Body of pancreas (tissue), 4 donors: ENCODE data around the gene ERCC6L2. TPM values are rescaled to one million over a fixed set of nuclear protein-coding genes. Genes with fewer than 3 reads are reported as not detected.

Experiments used
- ATAC-seq: fragments of 150-250 bp; one replicate; pipeline ENCODE4 v1.9.1; 2016
- DNase-seq, 4 donors: peaks; one replicate each; pipeline ENCODE4 v3.0.0-alpha.2; 2019
- H3K27ac ChIP-seq, 4 donors: fragments of 200-600 bp; sonication (generic); 1 replicate in 3 of 4; 2 replicates in 1 of 4; pipeline versions ENCODE4 v1.5.1 to v1.6.1; 2016 to 2019; ENCODE audit warnings: mild to moderate bottlenecking in 1 of 4, mixed read lengths in 1 of 4, moderate library complexity in 1 of 4
- H3K27me3 ChIP-seq, 2 donors: fragments of 200-600 bp; sonication (generic); one replicate each; pipeline ENCODE4 v1.6.0; 2016; ENCODE audit warnings: mild to moderate bottlenecking in 1 of 2
- H3K36me3 ChIP-seq, 2 donors: fragments of 200-600 bp; sonication (generic); replicated peaks in 1 of 2; 2 replicates each; pipeline ENCODE4 v1.5.1; 2016; ENCODE audit warnings: low read depth in 2 of 2; ENCODE audit not compliant: insufficient read depth in 1 of 2
- H3K4me1 ChIP-seq: fragments of 200-600 bp; sonication (generic); one replicate; pipeline ENCODE4 v1.6.0; 2016
- H3K4me3 ChIP-seq, 2 donors: fragments of 200-600 bp; sonication (generic); 1 replicate in 1 of 2; 2 replicates in 1 of 2; pipeline ENCODE4 v1.5.1; 2016 to 2019
- H3K9me3 ChIP-seq, 3 donors: fragments of 200-600 bp; sonication (generic); 1 replicate in 2 of 3; 2 replicates in 1 of 3; pipeline ENCODE4 v1.5.1; 2016
- POLR2A ChIP-seq, 3 donors: fragments of 450-650 bp; IDR thresholded peaks; one replicate each; pipeline ENCODE4 v1.6.1; 2016; ENCODE audit warnings: antibody characterized with exemption in 3 of 3, mild to moderate bottlenecking in 2 of 3
- WGBS, 2 donors: methylation state at CpG; one replicate each; pipeline ENCODE4 v1.1.5; 2017; 5-methylcytosine and 5-hydroxymethylcytosine counted together
- intact Hi-C: fragments of 100-400 bp; cut with DNase I; formaldehyde crosslinking; loops from one replicate; pipeline ENCODE4 v1.15.1; 2023
- total RNA-seq, 2 donors: library from RNA; depleted of rRNA; stranded (reverse); fragments of >200 nt; gene quantifications; one replicate each; pipeline ENCODE4 v1.1.0, GENCODE V29; 2016
- TF ChIP-seq, protein P1 (sequence below), 7 experiments: fragments of 450-650 bp in 4 of 7; fragments of 200-600 bp in 3 of 7; sonication (generic) in 3 of 7; IDR thresholded peaks; one replicate each; pipeline ENCODE4 v1.5.1; 2016 to 2019; ENCODE audit warnings: antibody characterized with exemption in 7 of 7

ERCC6L2 gene
- total RNA-seq, 2 donors from 2014 or later: 30.4 to 58.3 TPM

DNA sequence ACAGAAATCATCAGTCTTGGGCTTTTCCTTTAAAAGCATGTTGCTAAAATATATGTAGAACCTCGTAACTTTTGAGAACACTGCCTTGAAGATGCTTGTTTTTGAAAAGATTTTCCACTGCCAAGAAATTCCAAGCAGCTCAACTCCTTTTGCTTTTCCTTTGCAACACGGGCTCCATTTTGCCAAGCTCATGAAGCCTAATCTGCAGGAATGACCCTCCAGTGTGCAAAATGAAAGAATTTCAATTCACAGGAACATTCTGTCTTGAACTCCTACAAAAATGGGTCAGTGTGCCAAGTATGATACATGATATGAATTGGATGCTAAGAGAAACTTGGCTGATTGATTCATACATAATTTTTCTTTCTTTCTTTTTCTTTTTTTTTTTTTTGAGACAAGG, 35.4 kb upstream of the ERCC6L2 start:
- Histone ChIP-seq H3K36me3 (no peaks in the 10 kb centered on the region), H3K27ac (no peak overlapping the region), H3K9me3 (no peaks in the 10 kb centered on the region), H3K4me3 (no peak overlapping the region), H3K4me1 (no peaks in the 10 kb centered on the region), H3K27me3 (no peaks in the 10 kb centered on the region)
- intact Hi-C loops: no loop called here
- TF ChIP-seq, protein P1, sequence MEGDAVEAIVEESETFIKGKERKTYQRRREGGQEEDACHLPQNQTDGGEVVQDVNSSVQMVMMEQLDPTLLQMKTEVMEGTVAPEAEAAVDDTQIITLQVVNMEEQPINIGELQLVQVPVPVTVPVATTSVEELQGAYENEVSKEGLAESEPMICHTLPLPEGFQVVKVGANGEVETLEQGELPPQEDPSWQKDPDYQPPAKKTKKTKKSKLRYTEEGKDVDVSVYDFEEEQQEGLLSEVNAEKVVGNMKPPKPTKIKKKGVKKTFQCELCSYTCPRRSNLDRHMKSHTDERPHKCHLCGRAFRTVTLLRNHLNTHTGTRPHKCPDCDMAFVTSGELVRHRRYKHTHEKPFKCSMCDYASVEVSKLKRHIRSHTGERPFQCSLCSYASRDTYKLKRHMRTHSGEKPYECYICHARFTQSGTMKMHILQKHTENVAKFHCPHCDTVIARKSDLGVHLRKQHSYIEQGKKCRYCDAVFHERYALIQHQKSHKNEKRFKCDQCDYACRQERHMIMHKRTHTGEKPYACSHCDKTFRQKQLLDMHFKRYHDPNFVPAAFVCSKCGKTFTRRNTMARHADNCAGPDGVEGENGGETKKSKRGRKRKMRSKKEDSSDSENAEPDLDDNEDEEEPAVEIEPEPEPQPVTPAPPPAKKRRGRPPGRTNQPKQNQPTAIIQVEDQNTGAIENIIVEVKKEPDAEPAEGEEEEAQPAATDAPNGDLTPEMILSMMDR (IDR thresholded peaks at IDR 0.05): no peak
- TF ChIP-seq POLR2A (IDR thresholded peaks at IDR 0.05): no peak
- WGBS, 2 donors: 86% methylated on average over 2 of the region's 2 CpGs
- no peak for DNase-seq
- no peak for ATAC-seq

DNA sequence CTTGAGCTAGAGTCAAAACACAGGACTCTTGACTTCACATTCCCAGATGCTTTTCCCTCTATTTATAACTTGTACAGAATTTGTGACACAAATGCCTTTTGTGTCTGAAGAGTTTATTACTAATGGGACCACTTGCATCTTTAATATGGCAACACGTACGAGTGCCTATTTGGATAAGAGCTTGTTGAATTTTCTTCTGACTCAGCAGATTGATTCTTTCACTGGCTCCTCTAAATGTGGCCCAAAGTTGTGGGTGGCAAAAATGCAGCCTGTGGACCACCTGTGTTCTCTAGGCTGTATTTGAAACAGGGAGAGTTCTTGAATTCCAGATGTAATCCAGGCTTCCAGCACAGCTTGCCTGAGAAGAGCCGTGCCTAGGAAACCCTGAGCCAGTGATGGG, 34.1 kb upstream of the ERCC6L2 start:
- no peaks in the 10 kb centered on the region for H3K4me1 ChIP-seq
- H3K36me3 ChIP-seq: no peaks in the 10 kb centered on the region
- no peak overlapping the region for H3K27ac ChIP-seq
- intact Hi-C loops: no loop called here
- DNase-seq (no peak), ATAC-seq (no peak)
- TF ChIP-seq, protein P1 (IDR thresholded peaks at IDR 0.05): no peak
- no peak for TF ChIP-seq POLR2A (IDR thresholded peaks at IDR 0.05)
- H3K27me3 ChIP-seq: no peaks in the 10 kb centered on the region
- WGBS, 2 donors: 94 to 96% methylated on average over 3 of the region's 3 CpGs
- no peak overlapping the region for H3K4me3 ChIP-seq
- no peaks in the 10 kb centered on the region for H3K9me3 ChIP-seq

DNA sequence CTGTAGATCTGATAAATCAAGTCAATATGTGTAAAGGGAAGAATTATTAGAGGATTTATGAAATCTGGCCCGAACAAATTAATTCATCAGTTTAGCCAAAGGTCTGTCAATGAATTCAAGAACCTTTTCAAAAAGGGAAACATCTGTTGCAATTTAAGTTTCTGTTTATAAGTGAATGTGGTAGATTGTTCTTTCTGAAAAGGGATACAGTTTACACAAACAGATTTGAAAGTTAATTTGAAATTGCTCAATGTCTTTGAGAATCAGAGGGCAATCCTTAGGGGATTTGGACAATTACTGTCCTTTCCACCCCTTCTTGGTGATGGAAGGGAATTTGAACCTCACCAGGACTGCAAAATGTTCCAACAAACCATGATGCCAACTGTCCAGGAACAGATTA, 29.7 kb upstream of the ERCC6L2 start:
- H3K4me3 ChIP-seq: no peak overlapping the region

DNA sequence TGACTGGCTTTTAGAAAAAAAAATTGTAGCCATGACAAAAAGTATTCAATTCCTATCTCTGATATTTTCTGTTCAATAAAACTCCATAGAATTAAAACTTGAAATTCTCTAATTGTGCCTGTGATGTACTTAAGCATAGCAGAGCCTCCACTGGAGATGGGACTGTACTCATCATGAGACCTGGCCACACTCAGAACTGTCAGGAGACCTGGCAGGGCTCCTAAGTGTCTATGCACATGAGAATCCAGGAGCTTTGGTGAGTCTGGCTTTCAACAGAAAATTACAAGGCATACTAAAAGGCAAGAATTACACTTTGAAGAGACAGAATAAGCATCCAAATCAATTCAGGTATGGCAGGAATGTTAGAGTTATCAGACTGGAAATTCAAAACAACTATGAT, 26.7 kb upstream of the ERCC6L2 start:
- intact Hi-C loops: no loop called here
- H3K4me3 ChIP-seq: no peak overlapping the region
- no peaks in the 10 kb centered on the region for H3K4me1 ChIP-seq
- ATAC-seq: no peak
- no peaks in the 10 kb centered on the region for H3K36me3 ChIP-seq
- DNase-seq: no peak
- H3K27me3 ChIP-seq: no peaks in the 10 kb centered on the region
- no peak overlapping the region for H3K27ac ChIP-seq
- H3K9me3 ChIP-seq: no peaks in the 10 kb centered on the region
- TF ChIP-seq, protein P1 (IDR thresholded peaks at IDR 0.05): no peak
- no peak for TF ChIP-seq POLR2A (IDR thresholded peaks at IDR 0.05)

More for the DNA sequence above, 29.7 kb upstream of the ERCC6L2 start:
- Histone ChIP-seq H3K36me3 (no peaks in the 10 kb centered on the region), H3K4me1 (no peaks in the 10 kb centered on the region), H3K27me3 (no peaks in the 10 kb centered on the region), H3K9me3 (no peaks in the 10 kb centered on the region), H3K27ac (no peak overlapping the region)
- intact Hi-C loops: no loop called here
- no peak for TF ChIP-seq POLR2A (IDR thresholded peaks at IDR 0.05)
- TF ChIP-seq, protein P1 (IDR thresholded peaks at IDR 0.05): no peak
- DNase-seq: no peak
- no peak for ATAC-seq
- WGBS, 2 donors: 50 to 58% methylated on average over 1 of the region's 1 CpG
